ENCODE results near the gene ZC3H11A.
"Not testable (repeated sequence)": the region's sequence is repeated elsewhere in the genome, so short reads cannot be mapped to it uniquely, and the experiment has no call there.

ZC3H11A gene

DNA sequence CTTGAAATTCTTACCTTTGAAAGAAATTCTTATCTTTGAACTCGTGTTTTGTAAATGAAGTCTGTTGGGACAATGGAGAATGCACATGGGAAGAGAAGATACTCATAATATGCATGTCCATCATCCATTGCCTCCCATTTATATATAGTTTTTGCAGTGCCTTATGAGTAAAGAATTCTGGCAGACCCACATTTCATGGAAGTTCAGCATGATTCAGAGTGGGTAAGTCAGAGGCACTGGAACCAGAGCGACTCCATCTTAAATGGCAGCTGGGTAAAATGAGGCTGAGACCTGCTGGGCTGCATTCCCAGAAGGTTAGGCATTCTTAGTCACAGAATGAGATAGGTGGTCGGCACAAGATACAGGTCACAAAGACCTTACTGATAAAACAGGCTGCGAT lies 16.6 kb upstream of the ZC3H11A start:
- no peak for DNase-seq (ENCODE audit: low spot score)

DNA sequence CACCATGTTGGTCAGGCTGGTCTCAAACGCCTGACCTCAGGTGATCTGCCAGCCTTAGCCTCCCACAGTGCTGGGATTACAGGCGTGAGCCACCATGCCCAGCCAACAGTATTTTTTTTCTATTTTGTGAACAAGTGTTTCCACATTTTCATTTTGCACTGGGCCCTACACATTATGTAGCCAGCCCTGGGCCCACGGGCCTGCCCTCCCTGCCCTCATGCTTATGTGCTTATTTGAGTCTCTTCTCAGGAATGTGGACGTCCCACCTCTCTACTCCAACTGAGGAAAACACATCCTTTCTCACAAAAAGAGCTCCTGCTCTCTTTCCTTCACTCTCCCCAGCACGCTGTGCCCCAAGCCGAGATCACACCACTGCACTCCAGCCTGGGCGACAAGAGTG lies 13.5 kb upstream of the ZC3H11A start:
- DNase-seq (ENCODE audit: low spot score) = no peak

DNA sequence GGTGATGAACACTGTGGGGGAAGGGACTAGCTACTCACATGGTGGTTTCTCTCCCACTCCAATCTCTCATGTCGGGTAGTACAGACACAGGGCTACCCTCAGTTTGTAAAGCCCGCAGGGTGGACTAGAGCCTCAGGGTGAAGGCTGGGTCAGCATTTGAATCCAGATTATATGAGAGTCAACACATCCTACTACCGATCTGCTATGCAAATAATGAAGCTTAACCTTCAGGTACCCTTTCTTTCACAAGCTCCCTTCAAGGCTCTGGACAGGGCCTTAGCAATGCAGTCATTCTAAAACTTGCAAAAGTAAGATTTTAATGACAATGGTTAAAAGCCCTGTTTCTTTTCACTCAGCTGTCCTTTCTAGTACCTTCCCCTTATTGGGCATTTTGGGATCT lies 5.5 kb upstream of the ZC3H11A start:
- no peak for DNase-seq (ENCODE audit: low spot score)

DNA sequence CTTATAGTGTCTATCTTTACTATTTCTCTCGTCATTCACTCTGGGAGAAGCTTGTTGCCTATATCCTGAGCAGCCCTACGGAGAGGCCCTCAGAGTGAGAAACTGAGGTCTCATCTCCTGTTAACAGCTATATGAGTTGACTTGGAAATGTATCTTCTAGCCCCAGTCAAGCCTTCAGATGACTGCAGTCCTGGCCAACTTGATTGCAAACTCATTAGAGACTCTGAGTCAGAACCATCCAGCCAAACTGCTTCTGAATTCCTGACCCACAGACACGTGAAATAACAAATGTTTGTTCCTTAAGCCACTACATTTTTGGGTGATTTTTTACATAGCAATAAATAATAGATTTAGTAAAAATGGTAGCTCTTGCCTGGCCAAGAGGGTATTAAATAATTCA lies 3.9 kb upstream of the ZC3H11A start:
- DNase-seq (ENCODE audit: low spot score) = no peak

DNA sequence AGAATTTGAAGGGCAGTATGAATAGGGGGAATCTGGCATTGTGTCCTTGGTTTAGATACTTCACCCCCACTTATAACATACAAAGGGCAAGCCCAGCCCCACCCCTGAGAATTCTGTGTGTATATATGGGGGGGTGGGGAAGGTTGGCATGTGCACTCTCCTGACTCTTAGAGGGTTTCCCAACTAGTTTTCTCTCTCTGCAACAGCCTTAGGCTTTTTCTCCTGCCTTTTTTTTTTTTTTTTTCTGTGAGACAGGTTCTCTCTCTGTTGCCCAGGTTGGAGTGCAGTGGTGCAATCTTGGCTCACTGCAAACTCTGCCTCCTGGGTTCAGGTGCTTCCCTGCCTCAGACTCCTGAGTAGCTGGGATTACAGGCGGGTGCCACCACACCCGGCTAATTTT lies 2.9 kb upstream of the ZC3H11A start:
- no peak for DNase-seq (ENCODE audit: low spot score)

DNA sequence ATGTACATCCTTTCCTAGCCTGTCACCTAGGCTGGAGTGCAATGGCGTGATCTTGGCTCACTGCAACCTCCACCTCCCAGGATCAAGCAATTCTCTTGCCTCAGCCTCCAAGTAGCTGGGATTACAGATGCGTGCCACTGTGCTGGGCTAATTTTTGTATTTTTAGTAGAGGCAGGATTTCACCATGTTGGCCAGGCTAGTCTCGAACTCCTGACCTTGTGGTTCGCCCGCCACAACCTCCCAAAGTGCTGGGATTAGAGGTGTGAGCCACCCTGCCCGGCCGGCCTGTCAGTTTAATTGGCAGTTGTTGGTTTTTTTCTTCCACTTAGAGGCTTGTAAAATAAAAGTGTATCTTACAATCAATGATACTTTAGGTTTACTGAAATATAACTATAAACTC lies 1.9 kb upstream of the ZC3H11A start:
- not testable (repeated sequence) for DNase-seq (ENCODE audit: low spot score)

DNA sequence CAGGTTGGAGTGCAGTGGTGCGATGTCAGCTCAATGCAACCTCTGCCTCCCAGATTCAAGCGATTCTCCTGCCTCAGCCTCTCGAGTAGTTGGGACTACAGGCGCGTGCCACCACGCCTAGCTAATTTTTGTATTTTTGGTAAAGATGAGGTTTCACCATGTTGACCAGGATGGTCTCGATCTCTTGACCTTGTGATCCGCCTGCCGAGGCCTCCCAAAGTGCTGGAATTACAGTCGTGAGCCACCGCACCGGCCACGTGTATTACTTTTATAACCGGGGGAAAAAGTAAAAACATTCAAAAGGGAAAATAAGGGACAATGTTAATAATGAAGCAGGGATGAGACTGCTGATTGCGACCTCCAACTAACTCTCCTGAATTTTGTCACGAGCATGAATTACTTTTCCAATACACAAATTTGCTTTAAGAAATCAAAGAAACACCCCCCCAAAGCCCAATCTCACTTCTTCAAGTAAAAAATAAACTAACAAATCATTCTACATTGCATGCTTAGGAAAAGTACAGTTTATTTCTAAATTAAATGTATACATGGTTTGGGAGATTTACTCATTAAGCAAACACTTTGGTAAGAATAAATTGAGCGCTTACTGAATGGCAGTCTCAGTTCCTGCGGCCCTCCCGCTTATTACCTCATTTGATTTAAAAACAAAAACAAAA lies 521 bp upstream of the ZC3H11A start:
- no peak for DNase-seq (ENCODE audit: low spot score)

DNA sequence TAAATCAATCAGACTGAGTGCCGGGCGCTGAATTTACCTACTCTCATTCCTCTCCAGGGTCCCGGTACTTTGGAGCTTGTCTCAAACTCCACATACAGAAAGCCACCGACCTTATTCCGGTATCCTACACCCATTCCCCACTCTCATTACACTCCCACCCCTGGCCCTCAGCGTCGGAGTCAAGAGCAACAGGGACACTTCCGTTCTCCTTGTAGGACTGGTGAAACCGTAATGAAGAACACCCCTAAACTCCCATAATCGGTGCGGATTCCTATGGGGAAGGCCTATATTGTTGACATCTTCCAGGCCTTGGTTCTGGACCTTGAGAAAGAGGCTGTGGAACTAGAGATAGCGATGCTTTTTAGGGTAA lies 798 bp downstream of the ZC3H11A start:
- DNase-seq (ENCODE audit: low spot score) = peak; percentile 50

DNA sequence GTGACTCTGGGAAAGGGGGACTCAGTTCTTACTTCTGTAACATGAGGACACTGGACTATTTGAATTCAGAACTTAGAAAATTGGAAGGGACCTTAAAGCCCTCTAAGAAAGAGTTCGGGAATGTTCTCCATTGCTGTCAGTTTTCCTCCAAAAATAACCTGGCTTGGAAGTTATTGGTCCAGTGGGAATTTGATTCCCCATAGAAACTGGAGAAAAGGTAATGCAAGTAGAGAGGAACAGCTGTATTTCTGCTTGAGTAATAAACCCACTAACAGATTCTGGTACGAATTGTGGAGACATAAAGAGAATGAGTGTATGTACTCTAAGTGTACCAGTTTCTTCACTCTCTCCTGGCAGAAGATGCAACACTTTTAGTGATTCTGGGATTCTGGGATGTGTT lies 1.8 kb downstream of the ZC3H11A start:
- DNase-seq (ENCODE audit: low spot score) = no peak

DNA sequence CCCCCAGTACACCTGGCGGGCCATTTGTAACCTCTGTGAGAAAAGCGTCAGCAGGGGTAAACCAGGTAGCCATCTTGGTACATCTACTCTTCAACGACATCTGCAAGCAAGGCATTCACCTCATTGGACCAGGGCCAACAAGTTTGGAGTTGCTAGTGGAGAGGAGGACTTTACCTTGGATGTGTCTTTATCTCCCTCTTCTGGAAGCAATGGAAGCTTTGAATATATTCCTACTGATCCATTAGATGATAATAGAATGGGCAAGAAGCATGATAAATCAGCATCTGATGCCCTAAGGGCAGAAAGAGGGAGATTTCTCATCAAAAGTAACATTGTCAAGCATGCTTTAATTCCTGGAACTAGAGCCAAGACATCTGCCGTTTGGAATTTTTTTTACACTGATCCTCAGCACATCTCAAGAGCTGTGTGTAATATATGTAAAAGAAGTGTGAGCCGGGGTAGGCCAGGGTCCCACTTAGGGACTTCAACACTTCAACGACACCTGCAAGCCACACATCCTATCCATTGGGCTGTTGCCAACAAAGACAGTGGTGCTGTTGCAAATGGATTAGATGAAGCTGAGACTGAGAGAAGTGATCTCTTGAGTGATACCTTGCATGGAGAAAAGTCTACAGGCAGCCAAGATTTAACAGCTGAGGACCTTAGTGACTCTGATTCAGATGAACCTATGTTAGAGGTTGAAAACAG lies 2.7 kb downstream of the ZC3H11A start:
- DNase-seq (ENCODE audit: low spot score) = no peak

DNA sequence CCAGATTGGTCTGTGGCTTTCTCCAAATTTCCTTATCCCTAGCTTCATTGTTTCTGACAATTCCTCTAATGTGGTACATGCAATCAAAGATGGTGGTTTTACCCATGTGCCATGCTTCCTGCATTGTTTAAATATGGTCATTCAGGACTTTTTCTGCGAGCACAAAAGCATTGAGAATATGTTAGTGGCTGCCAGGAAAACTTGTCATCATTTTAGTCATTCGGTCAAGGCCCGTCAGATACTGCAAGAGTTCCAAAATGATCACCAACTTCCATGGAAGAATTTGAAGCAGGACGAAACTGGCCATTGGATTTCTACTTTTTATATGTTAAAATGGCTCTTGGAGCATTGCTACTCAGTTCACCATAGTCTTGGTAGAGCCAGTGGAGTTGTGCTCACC lies 3.7 kb downstream of the ZC3H11A start:
- no peak for DNase-seq (ENCODE audit: low spot score)

DNA sequence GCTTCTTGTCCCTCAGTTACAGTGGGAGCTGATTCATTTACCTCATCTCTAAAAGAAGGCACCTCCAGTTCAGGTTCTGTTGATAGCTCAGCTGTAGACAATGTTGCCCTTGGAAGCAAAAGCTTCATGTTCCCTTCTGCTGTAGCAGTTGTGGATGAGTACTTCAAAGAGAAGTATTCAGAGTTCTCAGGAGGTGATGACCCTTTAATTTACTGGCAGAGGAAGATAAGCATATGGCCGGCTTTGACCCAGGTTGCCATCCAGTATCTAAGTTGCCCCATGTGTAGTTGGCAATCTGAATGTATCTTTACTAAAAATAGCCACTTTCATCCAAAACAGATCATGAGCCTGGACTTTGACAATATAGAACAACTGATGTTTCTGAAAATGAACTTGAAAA lies 4.5 kb downstream of the ZC3H11A start:
- no peak for DNase-seq (ENCODE audit: low spot score)

DNA sequence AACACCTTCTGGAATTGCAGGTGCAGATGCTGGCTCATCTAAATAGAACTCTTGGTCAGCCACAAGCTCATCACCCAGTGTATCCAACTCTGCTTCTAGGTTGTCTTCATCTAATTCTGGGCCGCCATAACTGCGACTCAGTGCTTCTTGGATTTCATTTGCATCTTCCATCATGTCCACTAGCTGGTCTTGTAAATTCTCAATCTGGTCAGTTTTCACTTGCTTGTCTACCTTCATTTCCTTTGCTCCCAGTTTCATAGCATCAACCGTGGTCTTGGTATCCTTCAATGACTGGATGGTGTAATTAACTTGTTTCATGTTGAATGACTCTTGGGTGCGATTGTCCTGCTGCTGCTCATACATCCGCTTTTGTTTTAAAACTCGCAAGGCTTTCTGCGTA lies 10.3 kb downstream of the ZC3H11A start:
- DNase-seq (ENCODE audit: low spot score) = no peak

DNA sequence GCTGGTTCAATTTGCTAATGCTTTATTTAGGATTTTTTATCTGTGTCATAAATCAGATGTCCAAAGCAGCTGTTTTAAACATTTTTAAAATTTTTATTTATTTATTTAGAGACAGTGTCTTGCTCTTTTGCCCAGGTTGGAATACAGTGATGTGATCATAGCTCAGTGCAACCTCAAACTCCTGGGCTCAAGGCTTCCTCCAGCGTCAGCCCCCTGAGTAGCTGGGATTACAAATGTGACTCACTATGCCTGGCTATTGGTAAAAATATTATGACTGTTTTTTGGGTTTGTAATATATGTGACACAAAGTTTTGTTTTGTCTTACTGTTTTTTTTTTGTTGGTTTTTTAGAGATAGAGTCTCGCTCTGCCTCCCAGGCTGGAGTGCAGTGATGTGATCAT lies 11.8 kb downstream of the ZC3H11A start:
- no peak for DNase-seq (ENCODE audit: low spot score)

DNA sequence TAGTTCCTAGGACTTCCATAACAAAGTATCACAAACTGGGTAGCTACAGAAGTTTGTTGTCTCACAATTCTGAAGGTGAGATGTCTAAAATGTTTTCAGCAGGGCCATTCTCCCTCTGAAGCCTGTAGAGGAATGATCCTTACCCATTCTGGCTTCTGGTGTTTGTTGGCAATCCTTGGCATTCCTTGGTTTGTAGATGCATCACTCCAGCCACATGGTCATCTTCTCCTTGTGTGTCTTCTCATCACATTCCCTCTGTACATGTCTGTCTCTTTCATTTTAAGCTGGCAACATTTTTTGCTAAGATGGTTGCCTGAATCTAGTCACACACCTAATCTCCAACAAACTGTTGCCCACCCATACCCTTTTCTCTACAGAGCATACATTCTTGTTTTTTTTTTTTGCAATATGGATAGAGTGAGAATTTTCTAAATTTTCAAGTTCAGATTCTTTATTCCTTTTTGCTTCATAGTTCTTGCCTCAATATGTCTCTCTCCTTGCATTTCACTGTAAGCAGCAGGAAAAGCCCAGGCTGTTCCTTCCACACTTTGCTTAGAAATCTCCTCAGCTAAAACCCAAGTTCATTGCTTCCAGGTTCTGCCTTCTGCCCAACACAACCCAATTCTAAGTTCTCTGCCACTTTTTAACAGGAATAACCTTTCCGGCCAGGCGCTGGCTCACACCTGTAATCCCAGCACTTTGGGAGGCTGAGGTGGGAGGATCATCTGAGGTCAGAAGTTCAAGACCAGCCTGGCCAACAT lies 18.3 kb downstream of the ZC3H11A start:
- no peak for DNase-seq (ENCODE audit: low spot score)

DNA sequence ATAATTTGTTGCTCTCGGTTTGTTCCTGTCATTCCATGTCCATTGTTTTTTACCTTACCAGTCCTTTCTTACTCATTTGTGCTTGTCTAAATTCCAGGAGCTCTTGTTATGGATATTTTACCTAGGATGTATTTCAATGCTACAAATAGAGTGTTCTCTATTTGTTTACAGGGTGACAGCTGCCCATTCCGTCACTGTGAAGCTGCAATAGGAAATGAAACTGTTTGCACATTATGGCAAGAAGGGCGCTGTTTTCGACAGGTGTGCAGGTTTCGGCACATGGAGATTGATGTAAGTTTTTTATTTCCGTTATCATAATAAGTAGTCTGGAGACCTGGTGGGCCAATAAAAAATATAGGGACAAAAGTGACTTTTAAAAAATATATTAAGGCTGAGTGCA lies 23.0 kb downstream of the ZC3H11A start:
- DNase-seq (ENCODE audit: low spot score) = no peak

DNA sequence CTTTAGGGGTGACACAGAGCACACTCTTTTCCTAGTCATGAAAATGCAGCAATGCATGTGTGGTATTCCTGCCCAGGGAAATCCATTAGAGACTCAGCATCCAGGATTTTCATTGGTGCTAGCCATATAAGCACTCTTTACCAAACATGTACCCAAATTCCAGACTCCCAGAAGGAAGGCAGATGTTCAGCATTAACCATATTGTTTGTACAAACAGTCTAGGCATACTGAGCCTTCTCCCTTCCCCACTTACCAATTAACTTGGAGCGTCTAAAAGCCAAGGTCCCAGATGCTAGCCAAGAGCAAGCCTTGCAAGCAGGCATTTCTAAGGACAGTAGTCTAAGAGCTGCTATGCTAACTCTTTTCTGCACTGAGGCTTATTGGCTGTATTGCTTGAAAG lies 27.9 kb downstream of the ZC3H11A start:
- DNase-seq (ENCODE audit: low spot score) = no peak

DNA sequence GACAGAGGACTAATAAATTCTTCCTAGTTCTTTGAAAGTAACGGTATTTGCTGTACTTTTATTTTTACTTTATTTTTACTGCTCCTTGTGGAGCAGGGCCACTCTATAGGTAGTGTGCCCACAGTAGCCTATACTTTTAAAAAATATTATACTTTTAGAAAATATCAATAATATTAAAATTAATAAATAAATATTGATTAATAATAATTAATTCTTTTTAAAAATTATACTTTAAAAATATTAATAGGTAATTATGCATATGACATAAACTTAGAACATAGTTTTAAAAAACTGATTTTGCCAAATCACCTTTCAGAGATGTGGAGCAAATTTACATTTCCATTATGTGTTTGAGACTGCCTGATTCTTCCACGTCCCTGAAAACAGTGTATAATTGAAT lies 30.8 kb downstream of the ZC3H11A start:
- no peak for DNase-seq (ENCODE audit: low spot score)

DNA sequence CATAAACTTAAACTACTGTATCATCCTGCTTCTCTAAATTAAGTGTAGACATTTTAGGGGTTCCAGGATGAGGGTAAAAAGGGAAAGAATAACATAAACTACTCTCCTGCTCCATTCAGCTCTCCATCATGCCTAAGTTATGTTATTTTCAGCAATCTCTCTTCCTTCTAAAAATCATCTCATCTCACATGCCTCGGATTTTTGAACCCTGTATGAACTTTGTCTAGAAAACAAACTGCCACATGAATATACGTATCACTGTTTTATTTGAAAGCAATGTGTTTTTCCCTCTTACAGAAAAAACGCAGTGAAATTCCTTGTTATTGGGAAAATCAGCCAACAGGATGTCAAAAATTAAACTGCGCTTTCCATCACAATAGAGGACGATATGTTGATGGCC lies 32.6 kb downstream of the ZC3H11A start:
- DNase-seq (ENCODE audit: low spot score) = no peak

DNA sequence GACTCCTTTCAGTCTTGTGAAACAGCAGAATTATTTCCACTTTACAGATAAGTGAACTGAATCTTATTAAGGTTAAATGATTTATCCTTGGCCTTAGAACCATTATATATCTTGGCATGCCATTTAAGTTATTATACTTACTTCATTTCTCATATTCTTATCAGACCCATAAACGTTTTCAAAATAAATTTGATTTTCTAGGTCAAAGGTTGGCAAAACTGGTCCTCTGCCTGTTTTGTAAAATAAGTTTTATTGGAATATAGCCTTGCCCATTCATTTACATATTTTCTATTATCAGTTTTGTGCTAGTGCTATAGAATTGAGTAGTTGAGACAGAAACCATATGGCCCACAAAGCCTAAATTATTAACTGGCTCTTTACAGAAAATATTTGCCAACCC lies 33.1 kb downstream of the ZC3H11A start:
- no peak for DNase-seq (ENCODE audit: low spot score)

DNA sequence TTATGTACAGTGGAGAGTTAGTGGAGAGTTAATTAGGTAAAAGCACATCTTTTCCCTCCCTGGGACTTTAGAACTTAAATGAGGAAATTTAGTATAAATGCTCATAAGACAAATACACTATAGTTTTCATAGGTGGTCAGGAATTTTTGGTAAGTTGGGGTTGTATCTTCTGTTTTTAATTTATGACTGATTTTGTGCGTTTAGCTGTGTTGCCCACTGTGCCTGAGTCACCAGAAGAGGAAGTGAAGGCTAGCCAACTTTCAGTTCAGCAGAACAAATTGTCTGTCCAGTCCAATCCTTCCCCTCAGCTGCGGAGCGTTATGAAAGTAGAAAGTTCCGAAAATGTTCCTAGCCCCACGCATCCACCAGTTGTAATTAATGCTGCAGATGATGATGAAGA lies 33.8 kb downstream of the ZC3H11A start:
- not testable (repeated sequence) for DNase-seq (ENCODE audit: low spot score)

DNA sequence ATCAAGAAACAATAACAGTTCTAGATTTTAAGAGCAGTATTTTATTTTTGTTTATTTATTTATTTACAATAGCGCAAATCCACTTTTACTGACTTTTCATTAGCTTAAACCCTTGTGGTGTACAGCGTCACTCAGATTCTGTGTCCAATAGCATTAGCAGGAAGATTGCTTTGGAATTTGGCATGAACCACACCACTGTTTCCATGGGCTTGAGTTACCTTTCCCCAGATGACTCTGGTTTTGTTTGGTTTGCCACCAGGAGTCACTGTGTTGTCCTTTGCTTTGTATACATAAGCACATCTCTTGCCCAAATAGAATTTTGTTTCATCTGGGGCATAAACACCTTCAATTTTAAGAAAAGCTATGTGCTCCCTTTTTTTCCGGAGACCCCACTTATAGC lies 40.1 kb downstream of the ZC3H11A start:
- DNase-seq (ENCODE audit: low spot score) = no peak

DNA sequence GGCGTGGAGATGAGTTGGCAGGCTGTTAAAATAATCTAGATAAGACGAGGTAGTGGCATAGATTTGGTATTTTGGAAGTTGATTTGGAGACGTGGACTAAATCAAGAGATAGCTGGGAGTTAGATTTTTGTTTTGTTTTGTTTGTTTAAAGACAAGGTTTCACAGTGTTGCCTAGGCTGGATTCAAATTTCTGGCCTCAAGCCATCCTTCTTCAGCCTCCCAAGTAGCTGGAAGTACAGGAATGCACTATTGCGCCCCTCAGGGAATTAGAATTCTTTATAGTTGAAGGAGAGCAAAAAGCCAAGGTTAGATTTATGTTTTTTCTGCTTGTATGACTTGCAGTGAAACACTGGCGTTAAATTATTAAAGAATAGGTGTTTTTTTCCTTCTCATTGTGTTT lies 43.7 kb downstream of the ZC3H11A start:
- DNase-seq (ENCODE audit: low spot score) = no peak

Measured in SK-N-DZ (cell line).